ENCODE results near the gene UQCRFS1. TPM values are rescaled to one million over a fixed set of nuclear protein-coding genes. Genes with fewer than 3 reads are reported as not detected.

Gene UQCRFS1
- total and polyA plus RNA-seq, 11 donors = 56.7 to 160 (median 130) TPM

GRCh38 chr19:29259867-29260281, 46.9 kb upstream of the UQCRFS1 start:
- ATAC-seq (no peak), DNase-seq (no peak)
- TF ChIP-seq CTCF (IDR thresholded peaks at IDR 0.05) (no peak), POLR2A (IDR thresholded peaks at IDR 0.05) (no peak)
- H3K4me3 ChIP-seq = no peak overlapping the region
- H3K36me3 ChIP-seq = no peaks in the 10 kb centered on the region
- WGBS, 4 donors = 34 to 45% (median 45%) methylated on average over 6 of the region's 6 CpGs
- no peaks in the 10 kb centered on the region for H3K9me3 ChIP-seq
- no peaks in the 10 kb centered on the region for H3K4me1 ChIP-seq
- H3K27me3 ChIP-seq = peaks cover 0 to 21% (median 3%) of the 10 kb centered on the region in 9 donors
- no peak overlapping the region for H3K27ac ChIP-seq
- intact Hi-C loops (cut with DNase I) = loop anchor here in 6 of 10 donors (5.0 to 10.0 kb wide), 6 partner anchors 135 to 525 kb away; no protein-coding TSS in a partner anchor

- Histone ChIP-seq H3K27ac (no peak overlapping the region), H3K27me3 (peaks cover 0 to 21% (median 0%) of the 10 kb centered on the region in 9 donors), H3K36me3 (no peaks in the 10 kb centered on the region), H3K9me3 (no peaks in the 10 kb centered on the region), H3K4me1 (no peaks in the 10 kb centered on the region), H3K4me3 (no peak overlapping the region)
- intact Hi-C loops (cut with DNase I) = no loop called here
- DNase-seq (no peak), ATAC-seq (no peak)
- no peak for TF ChIP-seq CTCF (IDR thresholded peaks at IDR 0.05)
- TF ChIP-seq POLR2A (IDR thresholded peaks at IDR 0.05) = no peak
- whole genome bisulfite sequencing, 4 donors = 58 to 77% (median 69%) methylated on average over 3 of the region's 3 CpGs
These were observed 46.2 kb upstream of the UQCRFS1 start for GRCh38 chr19:29259153-29259552.

- intact Hi-C loops (cut with DNase I) = no loop called here
- 44 to 73% (median 53%) methylated on average over 2 of the region's 2 CpGs for WGBS, 4 donors
- Histone ChIP-seq H3K36me3 (no peaks in the 10 kb centered on the region), H3K9me3 (no peaks in the 10 kb centered on the region), H3K27ac (no peak overlapping the region), H3K4me1 (no peaks in the 10 kb centered on the region), H3K27me3 (peaks cover 0 to 16% (median 0%) of the 10 kb centered on the region in 9 donors), H3K4me3 (no peak overlapping the region)
- no peak for DNase-seq
- no peak for TF ChIP-seq POLR2A (IDR thresholded peaks at IDR 0.05)
- TF ChIP-seq CTCF (IDR thresholded peaks at IDR 0.05) = no peak
- no peak for ATAC-seq
These were observed 43.6 kb upstream of the UQCRFS1 start for GRCh38 chr19:29256516-29256915.

GRCh38 chr19:29255912-29256311, 43.0 kb upstream of the UQCRFS1 start:
- DNase-seq = no peak
- Histone ChIP-seq H3K4me1 (no peaks in the 10 kb centered on the region), H3K27ac (no peak overlapping the region), H3K36me3 (no peaks in the 10 kb centered on the region), H3K27me3 (peaks cover 0 to 16% (median 0%) of the 10 kb centered on the region in 9 donors), H3K9me3 (no peaks in the 10 kb centered on the region), H3K4me3 (no peak overlapping the region)
- 90 to 96% (median 92%) methylated on average over 8 of the region's 8 CpGs for WGBS, 4 donors
- intact Hi-C loops (cut with DNase I) = no loop called here
- TF ChIP-seq CTCF (IDR thresholded peaks at IDR 0.05) (no peak), POLR2A (IDR thresholded peaks at IDR 0.05) (no peak)
- ATAC-seq = no peak
